ENCODE results near the gene NEUROG2.
"Not testable (repeated sequence)": the region's sequence is repeated elsewhere in the genome, so short reads cannot be mapped to it uniquely, and the experiment has no call there.

The NEUROG2 gene

DNA sequence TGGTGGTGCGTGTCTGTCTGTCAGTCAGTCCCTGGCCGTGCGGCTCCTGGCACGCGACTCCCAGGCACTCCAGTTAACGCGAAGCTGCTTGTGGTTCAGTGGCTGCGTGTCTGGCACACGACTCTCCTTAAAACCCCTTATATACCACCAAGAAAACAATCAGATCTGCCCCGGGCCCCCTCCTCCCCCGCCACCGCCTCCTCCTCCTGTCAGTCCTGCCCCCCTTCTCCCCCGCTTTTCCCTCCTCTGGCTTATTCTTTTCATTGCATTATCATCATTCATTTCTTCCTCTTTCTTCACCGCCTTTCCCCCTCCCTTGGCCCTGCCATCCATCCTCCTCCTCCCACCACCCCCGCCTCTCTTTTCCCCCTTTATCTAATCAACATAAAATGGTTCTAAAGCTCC, at the start of gene NEUROG2:
NEUROG2 (minus strand) TSS at position 115 of the 405 bp plus-strand sequence. CDS start 705 bp downstream, outside the sequence.
- DNase-seq = no peak

DNA sequence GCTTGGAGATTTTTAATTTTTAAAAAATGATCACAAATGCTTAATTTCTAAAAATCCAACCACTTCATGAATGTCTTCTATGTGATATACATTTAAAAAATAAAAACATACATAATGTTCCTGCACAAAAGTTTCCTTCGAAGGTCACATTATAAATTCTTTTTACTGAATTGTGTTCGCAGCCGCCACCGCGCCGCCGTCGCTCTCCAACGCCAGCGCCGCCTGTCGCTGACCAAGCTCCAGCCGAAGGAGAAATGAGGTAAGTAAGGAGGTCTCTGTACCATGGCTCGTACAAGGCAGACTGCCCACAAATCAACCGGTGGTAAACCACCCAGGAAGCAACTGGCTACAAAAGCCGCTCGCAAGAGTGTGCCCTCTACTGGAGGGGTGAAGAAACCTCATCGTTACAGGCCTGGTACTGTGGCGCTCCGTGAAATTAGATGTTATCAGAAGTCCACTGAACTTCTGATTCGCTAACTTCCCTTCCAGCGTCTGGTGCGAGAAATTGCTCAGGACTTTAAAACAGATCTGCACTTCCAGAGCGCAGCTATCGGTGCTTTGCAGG, 48.8 kb upstream of the NEUROG2 start:
- DNase-seq = no peak

DNA sequence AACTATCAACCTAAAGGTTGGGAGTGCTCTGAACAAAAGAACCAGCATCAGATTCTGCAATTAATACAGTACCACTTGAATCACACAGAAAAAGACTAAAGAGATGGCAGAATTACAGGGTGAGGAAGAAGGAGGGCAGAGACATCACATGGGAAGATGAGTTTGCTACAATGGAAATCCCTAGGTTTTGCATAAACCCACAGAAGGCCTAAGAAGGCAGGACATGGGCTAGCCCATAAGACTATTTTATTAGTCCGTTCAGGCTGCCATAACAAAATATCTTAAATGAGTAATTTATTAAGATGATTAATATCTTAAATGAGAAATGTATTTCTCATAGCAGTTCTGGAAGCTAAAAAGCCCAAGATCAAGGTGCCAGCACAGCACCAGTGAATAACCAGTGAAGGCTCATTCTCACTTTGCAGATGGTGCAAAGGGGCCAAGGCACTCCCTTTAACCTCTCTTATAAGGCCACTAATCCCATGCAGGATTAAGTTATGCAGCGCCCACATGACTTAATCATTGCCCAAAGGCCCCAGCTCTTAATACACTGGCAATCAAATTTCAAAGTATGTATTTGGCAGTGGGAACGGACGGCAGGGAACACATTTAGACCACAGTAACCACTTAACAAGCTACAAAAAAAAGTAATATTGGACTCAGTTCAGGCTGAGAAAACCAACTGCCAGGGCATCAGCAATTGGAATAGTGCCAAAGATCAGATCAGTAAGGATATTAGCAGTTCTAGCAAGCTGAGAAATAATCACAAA, 47.6 kb upstream of the NEUROG2 start:
- DNase-seq = no peak

DNA sequence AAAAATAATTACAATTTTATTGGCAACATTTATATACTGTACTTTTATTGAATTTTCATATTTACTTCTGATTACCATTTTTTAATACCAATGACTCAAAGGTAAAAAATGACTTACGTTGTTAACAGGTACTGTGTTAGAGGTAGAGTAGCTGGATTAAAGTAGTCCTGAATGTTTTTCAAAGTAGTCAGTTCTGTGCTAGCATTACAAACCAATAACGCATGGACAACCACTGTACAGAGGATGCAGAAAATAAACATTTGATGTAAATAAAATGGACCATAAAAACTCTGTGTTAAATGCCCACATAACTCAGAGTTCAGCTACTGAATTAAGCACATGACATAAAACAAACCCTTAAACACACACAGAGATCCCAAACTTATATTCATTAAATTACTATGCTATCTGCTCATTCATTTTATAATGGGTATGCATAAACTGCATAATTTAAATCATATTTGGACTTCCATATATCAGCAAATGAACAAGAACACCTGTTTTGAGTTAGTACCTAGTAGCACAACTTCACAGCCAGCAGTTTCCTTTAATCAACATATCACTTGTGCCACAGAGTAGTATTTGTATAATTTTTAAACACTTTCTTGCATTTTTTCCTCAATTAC, 46.4 kb upstream of the NEUROG2 start:
- DNase-seq = no peak

DNA sequence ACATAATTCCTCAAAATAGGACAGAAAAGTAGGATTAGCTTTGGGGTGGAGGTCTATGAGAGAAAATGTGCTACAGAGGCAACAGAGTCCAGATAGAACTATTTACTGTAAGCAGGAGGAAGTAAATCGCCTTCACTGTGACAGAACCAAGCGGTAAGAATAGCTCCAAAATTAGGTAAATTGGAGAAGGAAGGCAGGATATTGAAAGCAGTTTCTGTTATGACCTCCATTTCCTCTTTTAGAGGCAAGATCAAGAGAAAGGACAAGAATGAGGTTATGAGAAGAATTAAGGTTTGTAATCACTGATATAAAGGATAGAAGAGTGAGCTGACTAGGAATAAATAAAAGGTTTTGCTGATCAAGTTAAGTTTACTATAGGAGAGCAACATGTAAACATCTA, 44.1 kb upstream of the NEUROG2 start:
- DNase-seq = no peak

DNA sequence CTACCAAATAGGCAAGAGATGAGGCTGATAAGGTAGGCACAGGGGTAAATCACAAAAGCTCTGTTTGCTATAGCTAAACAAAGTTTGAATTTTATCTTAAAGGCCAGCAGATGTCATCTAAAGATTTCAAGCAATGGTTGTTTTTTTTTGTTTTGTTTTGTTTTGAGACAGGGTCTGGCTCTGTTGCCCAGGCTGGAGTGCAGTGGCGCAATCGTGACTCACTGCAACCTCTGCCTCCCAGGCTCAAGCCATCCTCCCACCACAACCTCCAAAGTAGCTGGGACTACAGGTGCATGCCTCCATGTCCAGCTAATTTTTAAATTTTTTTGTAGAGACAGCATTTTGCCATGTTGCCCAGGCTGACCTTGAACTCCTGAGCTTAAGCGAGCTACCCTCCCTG, 43.1 kb upstream of the NEUROG2 start:
- DNase-seq = no peak

DNA sequence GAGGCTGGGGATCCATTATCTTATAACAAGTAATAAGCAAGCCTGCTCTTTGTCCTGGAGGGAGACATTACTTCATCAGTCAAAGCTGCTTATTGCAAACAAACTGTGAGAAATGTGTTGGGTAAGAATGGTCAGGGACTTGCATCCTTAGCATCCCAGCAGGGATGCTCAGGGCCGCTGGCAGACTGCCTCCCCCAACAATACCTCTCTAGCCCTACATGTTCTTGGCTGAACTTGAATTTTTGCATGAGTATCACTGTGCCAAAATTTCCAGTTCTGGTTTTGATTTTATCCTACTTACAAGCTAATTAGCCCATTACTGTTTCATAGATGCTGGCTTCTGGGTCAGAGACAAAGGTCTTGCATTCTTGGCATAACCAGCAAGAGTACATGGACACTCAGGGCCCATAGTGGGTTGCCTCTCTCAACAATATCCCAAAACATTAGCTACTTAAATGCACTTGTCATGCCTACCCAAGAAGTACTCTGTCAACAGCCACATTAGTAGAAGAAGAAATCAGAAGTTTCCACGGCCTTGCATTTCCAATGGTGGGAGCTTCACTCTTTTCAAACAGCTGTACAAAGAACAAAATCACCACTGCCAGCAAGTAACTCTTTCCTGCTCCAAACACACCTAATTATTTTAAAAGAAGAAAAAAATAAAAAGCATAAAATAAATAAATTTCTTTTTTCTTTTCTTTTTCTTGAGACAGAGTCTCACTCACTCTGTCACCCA, 41.9 kb upstream of the NEUROG2 start:
- no peak for DNase-seq

DNA sequence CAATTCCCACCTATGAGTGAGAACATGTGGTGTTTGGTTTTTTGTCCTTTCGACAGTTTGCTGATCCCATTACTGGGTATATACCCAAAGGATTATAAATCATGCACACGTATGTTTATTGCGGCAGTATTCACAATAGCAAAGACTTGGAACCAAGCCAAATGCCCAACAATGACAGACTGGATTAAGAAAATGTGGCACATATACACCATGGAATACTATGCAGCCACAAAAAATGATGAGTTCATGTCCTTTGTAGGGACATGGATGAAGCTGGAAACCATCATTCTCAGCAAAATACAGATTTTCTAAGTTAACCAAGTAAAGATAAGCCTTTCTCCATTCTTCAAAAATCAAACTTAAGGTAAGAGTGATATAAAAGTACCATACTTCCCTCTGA, 38.3 kb upstream of the NEUROG2 start:
- not testable (repeated sequence) for DNase-seq

DNA sequence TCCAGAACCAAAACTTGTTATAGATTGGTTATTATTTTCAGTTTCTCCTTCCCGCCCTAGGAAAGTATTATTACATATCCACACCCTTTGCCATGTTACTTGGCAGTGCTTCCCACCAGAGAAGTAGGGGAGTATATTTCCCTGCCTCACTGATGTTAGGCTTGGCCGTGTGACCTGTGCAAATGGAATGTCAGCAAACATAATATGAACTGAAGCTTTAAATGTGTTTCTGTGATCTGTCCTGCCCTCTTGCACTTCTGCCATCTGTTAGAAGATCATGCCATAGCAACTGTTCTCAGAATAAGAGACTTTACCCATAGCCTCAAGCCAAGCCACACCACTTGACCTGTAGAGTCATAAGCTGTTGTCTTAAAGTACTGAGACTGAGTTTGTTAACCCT, 36.7 kb upstream of the NEUROG2 start:
- DNase-seq = peak; percentile 62

DNA sequence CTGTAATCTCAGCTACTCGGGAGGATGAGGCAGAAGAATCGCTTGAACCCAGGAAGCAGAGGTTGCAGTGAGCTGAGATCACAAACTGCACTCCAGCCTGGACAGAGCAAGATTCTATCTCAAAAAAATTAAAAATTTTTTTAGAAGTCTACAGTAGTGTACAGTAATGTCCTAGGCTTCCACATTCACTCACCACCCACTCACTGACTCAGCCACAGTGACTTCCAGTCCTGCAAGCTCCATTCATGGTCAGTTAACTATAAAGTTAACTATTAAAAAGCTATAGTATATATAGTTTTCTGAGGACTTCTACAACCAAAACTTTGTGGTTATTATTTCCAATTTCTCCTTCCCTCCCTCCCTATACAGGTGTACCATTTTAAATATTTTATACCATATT, 34.7 kb upstream of the NEUROG2 start:
- DNase-seq = peak; percentile 75

DNA sequence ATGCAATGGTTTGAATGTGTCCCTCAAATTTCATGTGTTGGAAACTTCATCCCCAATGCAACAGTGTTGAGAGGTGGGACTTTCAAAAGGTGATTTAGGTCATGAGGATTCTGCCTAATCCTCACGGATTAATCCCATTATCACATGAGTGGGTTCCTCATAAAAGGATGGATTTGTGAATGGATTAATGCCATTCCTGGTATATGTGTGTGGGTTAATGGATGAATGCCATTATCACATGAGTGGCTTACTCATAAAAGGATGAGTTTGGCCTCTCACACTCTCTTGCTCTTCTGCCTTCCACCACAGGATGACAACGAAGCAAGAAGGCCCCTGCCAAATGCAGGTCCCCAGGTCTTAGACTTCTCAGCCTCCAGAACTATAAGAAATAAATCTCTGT, 30.5 kb upstream of the NEUROG2 start:
- DNase-seq = no peak

DNA sequence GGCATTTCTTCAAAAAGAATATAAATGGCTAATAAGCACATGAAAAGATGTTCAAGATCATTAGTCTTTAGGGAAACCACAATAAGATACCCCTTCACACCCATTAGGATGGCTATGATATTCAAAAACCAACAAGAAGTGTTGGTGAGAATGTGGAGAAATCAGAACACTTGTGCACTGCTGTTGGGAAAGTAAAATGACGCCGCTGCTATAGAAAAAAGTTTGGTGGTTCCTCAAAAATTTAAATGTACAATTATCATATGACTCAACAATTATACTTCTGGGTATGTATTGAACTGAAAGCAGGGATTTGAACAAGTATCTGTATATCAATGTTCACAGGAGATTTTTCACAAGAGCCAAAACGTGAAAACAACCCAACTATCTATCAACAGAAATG, 29.4 kb upstream of the NEUROG2 start:
- no peak for DNase-seq

DNA sequence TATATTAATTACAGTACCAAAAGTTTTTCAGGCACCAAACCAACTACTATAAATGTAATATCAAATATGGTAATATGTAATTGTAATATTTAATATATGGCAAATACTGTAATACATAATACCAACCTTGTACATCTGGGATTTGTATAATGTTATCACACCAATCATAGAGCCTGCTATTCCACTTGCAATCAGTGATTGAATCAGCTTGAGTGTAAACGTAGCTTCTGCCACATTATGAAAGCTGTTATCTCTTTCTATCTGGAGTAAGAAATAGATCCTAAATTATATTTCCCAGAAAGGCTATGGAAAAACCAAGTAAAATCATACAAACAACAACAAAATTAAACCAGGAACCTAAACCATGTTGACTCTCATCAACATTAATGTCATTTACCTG, 24.7 kb upstream of the NEUROG2 start:
- DNase-seq = no peak

DNA sequence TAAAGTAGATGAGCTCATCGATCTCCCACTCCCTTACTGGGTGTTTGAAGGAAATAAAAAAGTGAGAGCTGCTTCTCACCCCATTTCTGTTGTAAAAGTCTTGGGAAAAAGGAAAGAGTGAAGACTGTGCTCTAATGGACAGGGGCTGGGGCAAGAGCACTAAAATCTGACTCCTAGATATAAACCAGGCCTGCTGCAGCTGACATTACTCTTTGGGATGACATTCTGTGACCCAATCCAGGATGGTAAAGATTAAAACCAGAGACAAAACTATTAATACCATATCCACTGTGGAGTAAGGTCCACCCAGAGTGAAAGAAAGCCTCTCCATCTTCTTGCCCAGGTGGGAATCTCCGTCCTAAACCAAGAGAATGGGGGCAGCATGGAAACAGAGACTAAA, 20.1 kb upstream of the NEUROG2 start:
- DNase-seq = no peak

DNA sequence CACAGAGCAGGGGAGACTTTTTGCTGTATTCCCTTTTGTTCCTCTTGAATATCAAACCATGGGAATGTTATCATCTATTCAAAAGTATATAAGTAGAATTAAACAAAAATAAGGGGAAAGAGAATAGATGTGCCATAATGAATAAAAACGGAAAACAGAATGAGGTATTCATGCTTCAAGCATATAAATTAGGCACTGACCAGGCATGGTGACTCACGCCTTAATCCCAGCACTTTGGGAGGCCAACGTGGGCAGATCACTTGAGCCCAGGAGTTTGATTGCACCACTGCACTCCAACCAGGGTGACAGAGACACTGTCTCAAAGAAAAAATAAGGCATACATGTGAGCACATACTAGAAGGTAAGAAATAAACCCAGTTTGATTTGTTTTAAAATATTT, 16.3 kb upstream of the NEUROG2 start:
- no peak for DNase-seq

DNA sequence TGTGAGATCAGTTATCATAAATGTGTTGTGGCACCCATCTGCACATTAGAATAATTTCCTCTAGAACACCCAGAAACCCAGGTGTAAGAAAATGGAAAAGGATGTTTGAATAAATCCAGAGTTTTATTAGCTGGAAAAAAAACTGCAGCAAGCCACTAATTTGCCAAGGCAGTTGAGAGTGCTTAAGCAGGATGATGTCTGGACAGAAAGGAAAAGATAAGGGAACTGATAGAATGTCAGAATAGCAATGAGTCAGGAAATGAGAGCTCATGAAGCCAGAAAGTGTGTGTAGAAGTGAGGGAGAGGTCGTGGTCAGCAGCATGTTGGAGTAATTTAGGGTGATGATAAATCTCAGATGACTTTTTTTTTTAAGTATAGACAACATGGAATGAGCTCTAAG, 15.2 kb upstream of the NEUROG2 start:
- peak; percentile 12 for DNase-seq

DNA sequence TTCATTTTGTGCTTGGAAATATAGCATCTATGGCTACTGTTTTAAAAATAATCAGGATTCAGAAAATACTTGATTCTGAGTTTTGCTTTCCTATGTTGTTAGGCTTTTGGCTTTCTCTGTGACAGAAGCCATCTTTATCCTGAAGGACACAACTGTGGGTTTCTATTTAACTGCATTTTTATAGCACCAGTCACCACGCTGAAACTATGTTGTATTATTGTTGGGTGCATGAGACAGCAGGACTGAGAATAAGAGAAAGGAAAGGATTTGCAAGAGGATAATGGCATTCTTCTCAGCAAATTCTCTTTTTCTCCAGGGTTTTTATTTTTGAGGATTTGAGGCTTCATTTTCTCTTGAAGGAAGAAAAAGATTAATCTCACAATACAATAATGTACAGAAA, 10.1 kb upstream of the NEUROG2 start:
- no peak for DNase-seq

DNA sequence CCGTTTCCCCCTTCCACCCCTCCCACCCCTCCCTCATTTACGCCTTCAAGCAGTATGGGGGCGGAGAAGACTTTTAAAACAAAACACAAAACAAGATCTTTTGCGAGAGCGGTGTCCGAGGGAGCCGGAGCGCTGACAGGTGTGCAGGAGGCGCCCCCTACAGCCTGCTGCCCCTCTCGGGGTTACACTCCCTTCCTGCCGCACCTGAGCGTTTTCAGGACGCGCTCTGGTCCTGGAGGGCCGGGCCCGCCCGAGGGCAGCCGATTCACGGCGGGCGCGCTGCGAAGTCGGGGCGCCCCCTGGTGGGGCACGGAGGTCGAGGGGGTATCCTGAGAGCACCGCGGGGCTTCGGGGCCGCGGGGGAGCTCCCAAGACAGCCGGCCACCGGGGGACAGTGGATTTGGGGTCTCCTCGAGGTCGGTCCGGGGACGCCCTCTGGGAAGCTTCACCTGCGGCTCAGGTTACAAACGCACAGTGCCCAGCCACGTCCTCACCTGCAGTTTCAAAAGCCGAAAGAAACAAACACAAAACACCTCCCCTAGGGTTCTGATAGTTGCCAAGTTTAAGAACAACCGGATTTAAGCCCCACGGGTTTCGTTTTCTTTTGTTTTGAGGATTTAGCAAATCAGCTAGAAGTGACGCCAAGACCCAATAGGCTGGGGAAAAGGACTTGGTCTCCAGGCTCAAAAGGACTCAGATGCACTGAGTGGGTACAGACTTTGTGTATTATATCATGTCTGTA, 8.0 kb upstream of the NEUROG2 start:
- DNase-seq = peak; percentile 9

DNA sequence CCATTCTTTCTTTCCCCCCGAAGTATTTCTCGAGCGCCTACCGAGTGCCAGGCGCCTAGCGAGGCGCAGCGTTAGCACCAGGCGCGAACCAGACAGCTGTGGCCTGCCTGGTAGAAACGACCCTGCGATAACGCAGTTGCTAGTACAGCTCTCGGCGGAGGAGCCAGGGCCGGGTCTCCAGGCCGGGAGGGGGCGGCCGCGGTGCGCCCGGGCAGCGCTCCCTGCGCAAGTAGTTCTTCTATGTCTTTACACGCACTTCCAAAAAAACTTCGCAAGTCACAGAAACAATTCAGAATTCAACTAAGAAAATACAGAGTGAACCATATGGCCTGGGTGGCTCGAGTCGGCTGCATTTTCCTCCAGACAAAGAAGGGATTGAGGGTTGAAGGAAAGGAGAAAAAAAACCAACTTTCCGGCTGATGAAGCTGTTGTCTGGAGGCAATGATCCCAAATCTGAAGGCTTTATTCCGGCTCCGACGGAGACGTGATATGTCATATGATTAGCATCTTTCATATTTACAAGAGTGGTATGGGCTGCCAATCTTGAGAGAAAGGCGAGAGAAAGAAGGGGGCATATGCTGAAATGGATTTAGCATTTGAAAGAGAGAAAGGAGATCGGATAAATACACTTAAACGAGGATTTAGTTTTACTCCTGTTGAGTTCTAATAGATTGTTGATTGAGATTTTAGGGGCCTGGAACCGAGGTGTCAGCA, 7.2 kb upstream of the NEUROG2 start:
- DNase-seq = no peak

DNA sequence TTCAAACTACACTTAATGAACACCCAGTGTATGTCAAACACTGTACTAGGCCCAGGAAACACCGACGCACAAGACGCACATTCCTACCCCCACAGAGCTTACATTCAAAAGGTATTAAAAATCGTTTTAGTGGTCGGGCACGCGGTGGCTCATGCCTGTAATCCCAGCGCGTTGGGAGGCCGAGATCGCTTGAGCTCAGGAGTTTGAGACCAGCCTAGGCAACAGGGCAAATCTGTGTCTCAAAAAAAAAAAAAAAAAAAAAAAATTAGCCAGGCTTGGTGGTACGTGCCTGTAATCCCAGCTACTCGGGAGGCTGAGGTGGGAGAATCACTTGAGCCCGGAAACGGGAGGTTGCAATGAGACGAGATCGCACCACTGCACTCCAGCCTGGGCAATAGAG, 6.5 kb upstream of the NEUROG2 start:
- not testable (repeated sequence) for DNase-seq

DNA sequence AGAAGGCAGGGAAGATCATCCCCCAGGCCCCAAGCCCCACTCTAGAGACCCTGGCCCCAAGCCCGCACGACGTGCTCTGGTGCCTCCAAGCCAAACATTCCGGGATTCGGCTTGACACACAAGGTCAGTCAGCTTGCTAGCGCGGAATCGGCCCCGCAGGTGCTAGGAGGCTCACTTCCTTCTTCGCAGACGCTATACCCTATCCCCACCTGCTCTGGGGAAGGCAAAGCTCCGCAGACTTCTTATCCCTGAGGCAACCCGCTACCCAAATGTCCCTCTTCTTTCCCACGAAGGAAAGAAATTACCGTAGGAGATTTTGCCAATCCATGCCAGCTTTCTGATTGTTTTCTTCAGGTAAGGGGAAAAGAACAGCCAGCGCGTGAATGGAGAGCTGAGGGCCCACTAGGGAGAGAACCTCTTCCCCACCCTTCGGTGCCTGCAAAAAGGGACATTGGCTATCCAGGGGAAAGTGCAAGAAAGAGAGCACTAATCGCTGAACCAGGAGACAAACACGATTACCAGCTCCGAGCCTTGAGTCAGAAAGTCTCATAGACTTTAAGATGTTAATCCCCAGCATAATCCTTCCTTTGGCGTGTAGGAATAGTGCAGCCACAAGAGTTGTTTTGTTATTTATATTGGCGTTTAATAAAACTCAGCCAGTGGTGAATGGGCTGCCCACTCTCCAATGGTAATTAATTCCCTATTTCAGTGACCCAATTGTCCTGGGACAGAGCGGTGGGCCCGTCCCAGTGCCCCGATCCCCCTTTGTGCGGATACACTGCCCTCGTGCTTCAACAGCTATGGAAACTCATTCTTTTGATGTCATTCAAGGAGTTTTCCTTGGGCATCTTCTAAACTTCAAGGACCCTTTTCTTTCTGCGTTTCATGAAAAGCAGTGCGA, 5.4 kb upstream of the NEUROG2 start:
- no peak for DNase-seq
